ENCODE results near the gene PABPN1. TPM values are rescaled to one million over a fixed set of nuclear protein-coding genes. Genes with fewer than 3 reads are reported as not detected.

PABPN1 gene
- total and polyA plus RNA-seq, 2 of the 13 experiments (the other 11 are each of a cell fraction or from before 2014, with no cell fraction given) = 233 to 524 TPM

DNA sequence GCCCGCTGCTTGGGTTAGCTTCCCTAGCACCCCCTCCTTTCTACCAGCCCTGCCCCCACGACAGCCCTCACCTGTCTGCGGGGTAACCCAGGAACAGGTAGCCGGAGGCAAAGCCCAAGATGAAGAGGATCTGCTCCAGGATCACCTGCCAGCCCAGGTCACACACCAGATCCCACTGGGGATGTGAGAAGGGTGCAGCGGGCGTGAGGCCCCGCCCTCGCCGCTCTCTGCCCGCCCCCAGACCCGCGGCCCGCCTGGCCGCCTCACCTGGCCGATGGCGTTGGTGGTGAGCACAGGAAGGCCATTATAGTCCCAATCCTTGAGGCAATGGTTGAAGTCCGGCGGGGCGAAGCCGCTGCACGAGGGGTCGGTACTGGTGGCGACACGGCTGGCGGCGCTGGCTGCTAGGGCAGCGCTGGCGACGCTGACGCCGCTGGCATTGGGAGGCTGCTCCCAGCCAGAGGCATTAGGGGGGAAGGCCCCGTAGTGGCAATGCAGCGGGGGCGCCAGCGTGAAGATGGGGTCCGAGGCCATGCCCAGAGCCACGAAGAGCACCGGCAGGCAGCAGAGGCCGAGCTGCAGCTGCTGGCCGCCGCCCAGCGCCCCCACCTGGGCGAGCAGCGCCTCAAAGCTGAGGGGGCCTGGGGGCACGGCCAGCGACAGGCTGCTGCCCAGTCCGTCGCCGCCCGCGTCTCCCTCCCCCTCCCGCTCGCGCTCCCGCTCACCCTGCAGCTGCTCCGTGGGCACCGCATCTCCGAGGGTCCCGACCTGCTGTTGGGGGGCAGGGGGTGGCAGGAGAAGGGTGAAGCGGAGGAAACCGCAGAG lies 30.6 kb downstream of the PABPN1 start (continued):
- TF ChIP-seq AGO1 (IDR thresholded peaks at IDR 0.05; ENCODE audit: low read depth, low read length, poor library complexity, severe bottlenecking) (peak; percentile 32), TCF7 (IDR thresholded peaks at IDR 0.05; ENCODE audit: low read depth) (no peak), ZNF83 (CRISPR knock-in tag; IDR thresholded peaks at IDR 0.05; ENCODE audit: borderline replicate concordance) (no peak), POGZ (CRISPR knock-in tag; IDR thresholded peaks at IDR 0.05) (0 out of 2 replicates have a peak, but pooled peaks have one; percentile 10), NR2F2 (IDR thresholded peaks at IDR 0.05; ENCODE audit: borderline replicate concordance, low read depth) (no peak), ZNF781 (CRISPR knock-in tag; IDR thresholded peaks at IDR 0.05; ENCODE audit: borderline replicate concordance, not compliant biosample characterization) (no peak), HNRNPLL (IDR thresholded peaks at IDR 0.05; ENCODE audit: low read depth, low read length, poor library complexity, severe bottlenecking) (peak; percentile 21), TBP (CRISPR knock-in tag; IDR thresholded peaks at IDR 0.05) (no peak), ZFX (CRISPR knock-in tag; IDR thresholded peaks at IDR 0.05; ENCODE audit: low read depth) (0 out of 2 replicates have a peak, but pooled peaks have one; percentile 9), CTCF (CRISPR knock-in tag; IDR thresholded peaks at IDR 0.05) (peak; percentile 28), ZNF770 (CRISPR knock-in tag; IDR thresholded peaks at IDR 0.05) (no peak)
- TF ChIP-seq, protein P1, sequence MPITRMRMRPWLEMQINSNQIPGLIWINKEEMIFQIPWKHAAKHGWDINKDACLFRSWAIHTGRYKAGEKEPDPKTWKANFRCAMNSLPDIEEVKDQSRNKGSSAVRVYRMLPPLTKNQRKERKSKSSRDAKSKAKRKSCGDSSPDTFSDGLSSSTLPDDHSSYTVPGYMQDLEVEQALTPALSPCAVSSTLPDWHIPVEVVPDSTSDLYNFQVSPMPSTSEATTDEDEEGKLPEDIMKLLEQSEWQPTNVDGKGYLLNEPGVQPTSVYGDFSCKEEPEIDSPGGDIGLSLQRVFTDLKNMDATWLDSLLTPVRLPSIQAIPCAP (CRISPR knock-in tag; IDR thresholded peaks at IDR 0.05; ENCODE audit: low read depth) = no peak
- TF ChIP-seq, protein P2, sequence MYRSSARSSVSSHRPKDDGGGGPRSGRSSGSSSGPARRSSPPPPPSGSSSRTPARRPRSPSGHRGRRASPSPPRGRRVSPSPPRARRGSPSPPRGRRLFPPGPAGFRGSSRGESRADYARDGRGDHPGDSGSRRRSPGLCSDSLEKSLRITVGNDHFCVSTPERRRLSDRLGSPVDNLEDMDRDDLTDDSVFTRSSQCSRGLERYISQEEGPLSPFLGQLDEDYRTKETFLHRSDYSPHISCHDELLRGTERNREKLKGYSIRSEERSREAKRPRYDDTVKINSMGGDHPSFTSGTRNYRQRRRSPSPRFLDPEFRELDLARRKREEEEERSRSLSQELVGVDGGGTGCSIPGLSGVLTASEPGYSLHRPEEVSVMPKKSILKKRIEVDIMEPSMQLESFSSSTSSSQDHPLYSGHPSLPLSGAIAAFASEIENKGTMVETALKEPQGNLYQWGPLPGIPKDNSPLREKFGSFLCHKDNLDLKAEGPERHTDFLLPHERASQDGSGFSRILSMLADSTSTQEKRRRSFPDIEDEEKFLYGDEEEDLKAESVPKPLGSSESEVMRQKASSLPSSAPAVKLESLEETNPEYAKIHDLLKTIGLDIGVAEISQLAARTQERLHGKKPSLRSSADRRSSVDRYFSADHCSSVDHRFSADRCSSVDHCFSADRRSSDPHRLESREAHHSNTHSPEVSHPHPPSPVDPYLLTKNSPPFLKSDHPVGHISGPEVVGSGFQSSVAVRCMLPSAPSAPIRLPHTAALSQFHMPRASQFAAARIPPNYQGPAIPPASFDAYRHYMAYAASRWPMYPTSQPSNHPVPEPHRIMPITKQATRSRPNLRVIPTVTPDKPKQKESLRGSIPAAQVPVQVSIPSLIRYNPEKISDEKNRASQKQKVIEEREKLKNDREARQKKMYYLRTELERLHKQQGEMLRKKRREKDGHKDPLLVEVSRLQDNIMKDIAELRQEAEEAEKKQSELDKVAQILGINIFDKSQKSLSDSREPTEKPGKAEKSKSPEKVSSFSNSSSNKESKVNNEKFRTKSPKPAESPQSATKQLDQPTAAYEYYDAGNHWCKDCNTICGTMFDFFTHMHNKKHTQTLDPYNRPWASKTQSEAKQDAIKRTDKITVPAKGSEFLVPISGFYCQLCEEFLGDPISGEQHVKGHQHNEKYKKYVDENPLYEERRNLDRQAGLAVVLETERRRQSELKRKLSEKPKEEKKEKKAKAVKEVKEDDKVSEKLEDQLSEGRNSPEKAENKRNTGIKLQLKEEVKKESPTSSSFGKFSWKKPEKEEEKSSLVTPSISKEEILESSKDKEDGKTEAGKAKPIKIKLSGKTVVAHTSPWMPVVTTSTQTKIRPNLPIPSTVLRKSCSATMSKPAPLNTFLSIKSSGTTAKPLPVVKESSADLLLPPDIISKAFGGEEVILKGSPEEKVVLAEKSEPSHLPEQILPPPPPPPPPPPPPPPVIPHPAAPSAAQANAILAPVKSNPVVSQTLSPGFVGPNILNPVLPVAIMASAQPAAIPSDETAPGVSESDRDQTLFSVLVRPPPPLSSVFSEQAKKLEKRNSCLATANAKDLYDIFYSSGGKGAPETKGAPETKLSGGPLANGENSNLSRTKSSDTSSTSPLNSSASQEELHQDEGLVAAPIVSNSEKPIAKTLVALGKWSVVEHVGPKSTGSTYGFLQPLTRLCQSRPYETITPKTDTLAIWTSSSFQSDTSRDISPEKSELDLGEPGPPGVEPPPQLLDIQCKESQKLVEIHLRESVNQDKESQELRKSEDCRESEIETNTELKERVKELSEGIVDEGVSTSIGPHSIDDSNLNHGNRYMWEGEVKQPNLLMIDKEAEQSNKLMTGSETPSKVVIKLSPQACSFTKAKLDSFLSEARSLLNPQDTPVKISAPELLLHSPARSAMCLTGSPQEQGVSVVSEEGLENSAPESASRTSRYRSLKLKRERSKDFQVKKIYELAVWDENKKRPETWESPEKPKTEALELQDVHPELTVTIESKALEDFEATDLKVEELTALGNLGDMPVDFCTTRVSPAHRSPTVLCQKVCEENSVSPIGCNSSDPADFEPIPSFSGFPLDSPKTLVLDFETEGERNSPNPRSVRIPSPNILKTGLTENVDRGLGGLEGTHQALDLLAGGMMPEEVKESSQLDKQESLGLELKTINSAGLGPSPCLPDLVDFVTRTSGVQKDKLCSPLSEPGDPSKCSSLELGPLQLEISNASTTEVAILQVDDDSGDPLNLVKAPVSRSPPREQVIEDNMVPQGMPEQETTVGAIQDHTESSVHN (CRISPR knock-in tag; IDR thresholded peaks at IDR 0.05) = no peak
